ES-I3 (cell line): ENCODE data around the gene APOM.
A peak's percentile ranks its signal among the peaks of the same experiment; 100 is the strongest.

ENCODE experiments used
- H3K36me3 ChIP-seq: 2 replicates; pipeline ENCODE4 v1.6.1; 2013; ENCODE audit warnings: mild to moderate bottlenecking, low read length, control low read depth, moderate library complexity; ENCODE audit not compliant: insufficient read depth
- H3K4me1 ChIP-seq: 2 replicates; pipeline ENCODE4 v1.6.1; 2013; ENCODE audit warnings: mild to moderate bottlenecking, control low read depth, low read length; ENCODE audit not compliant: insufficient read depth
- H3K9ac ChIP-seq: 2 replicates; pipeline ENCODE4 v1.6.1; 2013; ENCODE audit warnings: low read depth, mild to moderate bottlenecking, low read length, moderate library complexity
- H3K9me3 ChIP-seq: 2 replicates; pipeline ENCODE4 v1.6.1; 2013; ENCODE audit warnings: mild to moderate bottlenecking, low read length, moderate library complexity; ENCODE audit not compliant: control insufficient read depth, insufficient read depth

APOM gene

DNA sequence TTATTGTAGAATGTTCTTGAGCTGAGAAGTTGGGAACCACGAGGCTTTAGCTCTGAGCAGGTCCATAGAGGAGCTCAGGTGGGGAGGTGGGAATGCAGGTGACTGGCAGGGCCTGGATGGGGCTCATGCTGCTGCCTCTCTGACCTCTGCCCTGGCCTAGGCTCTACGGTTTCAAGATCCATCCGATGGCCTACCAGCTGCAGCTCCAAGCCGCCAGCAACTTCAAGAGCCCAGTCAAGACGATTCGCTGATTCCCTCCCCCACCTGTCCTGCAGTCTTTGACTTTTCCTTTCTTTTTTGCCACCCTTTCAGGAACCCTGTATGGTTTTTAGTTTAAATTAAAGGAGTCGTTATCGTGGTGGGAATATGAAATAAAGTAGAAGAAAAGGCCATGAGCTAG, 14.0 kb downstream of the APOM start, which contains the start of gene LY6G5B:
LY6G5B (plus strand) TSS at position 301 of the 400 bp plus-strand sequence. CDS start 975 bp downstream, outside the sequence.
- no peaks in the 10 kb centered on the region for H3K9me3 ChIP-seq
- no peak within 1 kb of the TSS for H3K9ac ChIP-seq
- peaks cover 41% of the 10 kb centered on the region for H3K36me3 ChIP-seq
- H3K4me1 ChIP-seq: peaks cover 6% of the 10 kb centered on the region

GRCh38 chr6:31676322-31676903, 20.7 kb downstream of the APOM start:
- H3K9me3 ChIP-seq: no peaks in the 10 kb centered on the region
- H3K4me1 ChIP-seq: no peaks in the 10 kb centered on the region
- H3K36me3 ChIP-seq: peaks cover 5% of the 10 kb centered on the region
- no peak overlapping the region for H3K9ac ChIP-seq

GRCh38 chr6:31676904-31677303, 21.2 kb downstream of the APOM start:
- H3K4me1 ChIP-seq: no peaks in the 10 kb centered on the region
- peaks cover under 1% of the 10 kb centered on the region; the same call in 1 of the 2 replicates for H3K36me3 ChIP-seq
- H3K9ac ChIP-seq: no peak overlapping the region
- H3K9me3 ChIP-seq: no peaks in the 10 kb centered on the region

DNA sequence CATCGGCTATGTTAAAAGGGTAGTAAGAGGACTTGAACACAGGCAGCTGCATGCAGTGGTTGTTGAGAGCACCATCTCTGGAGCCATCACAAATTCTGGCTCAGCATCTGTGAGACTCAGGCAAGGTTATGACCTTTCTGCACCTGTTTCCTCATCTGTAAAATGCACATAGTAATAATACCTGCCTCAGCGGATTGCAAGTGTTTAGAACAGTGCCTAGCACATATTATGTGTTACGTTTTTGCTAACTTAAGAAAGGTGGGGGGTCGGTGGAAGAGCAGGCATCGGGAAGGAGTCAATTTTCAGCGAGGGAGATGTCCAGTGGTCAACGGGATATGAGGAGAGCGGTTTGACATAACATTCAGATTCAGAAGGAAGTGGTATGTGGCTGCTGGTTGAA, 22.3 kb downstream of the APOM start:
- Histone ChIP-seq H3K9ac (no peak overlapping the region), H3K4me1 (no peaks in the 10 kb centered on the region)

DNA sequence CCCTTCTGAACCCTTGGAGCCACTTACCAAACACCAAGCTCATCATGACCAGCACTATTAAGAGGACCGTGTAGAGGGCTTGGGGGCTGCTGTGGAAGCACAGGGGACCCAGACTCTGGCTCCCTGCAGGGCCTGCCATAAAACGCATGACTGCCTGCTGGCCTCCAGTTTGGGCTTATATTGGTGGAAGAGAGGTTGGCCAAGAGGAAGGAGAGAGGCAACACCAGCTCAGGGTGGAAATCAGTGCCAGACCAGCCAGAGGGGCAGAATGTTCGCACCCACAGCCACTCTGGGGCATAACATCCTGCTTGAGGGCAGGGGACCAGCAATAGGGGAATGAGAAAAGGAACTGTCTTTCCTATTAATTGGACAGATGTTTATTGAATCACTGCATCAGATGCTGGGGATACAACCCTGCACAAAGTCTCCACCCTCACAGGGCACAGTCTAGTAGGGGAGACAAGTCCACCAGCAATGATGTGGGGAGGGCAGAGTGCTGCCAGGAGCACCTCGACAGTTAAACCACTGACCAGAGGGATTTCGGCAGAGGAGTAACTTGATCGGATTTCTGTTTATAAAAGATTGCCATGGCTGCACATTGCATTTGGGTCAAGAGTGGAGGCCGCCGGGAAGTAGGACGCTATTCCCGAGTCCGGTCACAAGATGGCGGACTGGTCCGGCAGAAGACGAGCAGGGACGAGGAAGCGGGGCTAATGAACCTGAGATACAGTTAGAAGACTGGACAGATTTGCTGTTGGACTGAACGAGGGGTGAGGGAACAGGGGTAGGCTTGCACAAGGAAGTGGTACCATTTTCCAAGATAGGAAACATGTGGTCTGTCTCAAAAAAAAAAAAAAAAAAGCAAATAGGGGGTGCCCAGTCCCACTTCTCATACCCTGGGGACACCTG, 24.8 kb downstream of the APOM start, which contains the start of gene LY6G5C:
LY6G5C (minus strand) TSS at position 842 of the 909 bp plus-strand sequence; CDS start at position 148, 694 bp downstream.
- no peaks in the 10 kb centered on the region for H3K36me3 ChIP-seq
- H3K9ac ChIP-seq: peak within 1 kb of the TSS; percentile 52
- no peaks in the 10 kb centered on the region for H3K4me1 ChIP-seq
- no peaks in the 10 kb centered on the region for H3K9me3 ChIP-seq

More for the DNA sequence above, 22.3 kb downstream of the APOM start:
- Histone ChIP-seq H3K36me3 (no peaks in the 10 kb centered on the region; the same call in 1 of the 2 replicates), H3K9me3 (no peaks in the 10 kb centered on the region)

DNA sequence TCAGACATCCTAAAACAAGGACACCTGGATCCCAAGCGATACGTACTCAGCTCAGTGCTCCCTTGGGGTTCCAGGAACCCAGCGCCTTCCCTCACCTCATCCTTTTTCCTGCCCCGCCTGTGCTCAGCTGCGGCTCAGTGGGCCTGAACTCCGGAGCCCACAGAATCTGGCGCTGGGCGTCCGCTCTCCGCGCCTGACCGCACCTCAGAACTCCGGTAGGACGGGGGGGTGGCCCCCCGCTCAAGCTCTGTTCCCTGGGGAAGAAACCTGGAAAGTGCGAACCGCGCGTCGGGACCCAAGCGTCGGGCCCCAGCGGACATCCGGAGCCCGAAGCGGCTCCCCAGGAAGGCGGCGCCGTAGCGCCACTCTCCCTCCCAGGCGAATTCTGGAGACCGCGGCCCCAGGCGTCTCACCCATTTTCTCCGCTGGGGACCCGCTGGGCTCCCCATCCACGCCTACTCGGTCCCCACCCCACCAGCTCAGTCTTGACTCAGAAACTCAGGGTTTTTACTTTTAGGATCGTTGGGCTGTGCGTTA, 25.5 kb downstream of the APOM start:
- no peaks in the 10 kb centered on the region for H3K36me3 ChIP-seq
- H3K4me1 ChIP-seq: no peaks in the 10 kb centered on the region
- no peaks in the 10 kb centered on the region for H3K9me3 ChIP-seq
- peak overlapping the region; percentile 52 for H3K9ac ChIP-seq

GRCh38 chr6:31683591-31683990, 27.9 kb downstream of the APOM start:
- Histone ChIP-seq H3K4me1 (no peaks in the 10 kb centered on the region), H3K9ac (peak overlapping the region; percentile 62; the same call in 1 of the 2 replicates), H3K36me3 (peaks cover 8% of the 10 kb centered on the region)

DNA sequence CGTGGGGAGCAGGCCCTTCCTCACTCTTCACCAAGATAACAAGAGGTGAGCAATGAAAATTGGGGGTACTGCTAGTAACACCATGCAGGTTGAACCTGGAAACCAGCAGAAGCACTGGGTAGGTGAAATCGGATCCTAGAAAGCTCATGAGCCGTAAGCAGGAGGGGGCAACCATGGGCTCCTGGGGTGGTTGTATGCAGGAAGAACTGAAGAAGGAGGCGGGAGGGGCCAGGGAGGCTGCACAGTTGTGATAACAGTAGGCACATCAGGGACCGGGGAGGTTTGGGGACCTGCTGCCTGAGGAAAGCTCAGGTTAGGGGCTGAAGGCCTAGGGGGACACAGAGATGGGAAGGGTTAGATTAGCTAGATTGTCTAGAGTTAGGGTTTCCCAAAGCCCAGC, 30.8 kb downstream of the APOM start:
- Histone ChIP-seq H3K9me3 (no peaks in the 10 kb centered on the region), H3K4me1 (peaks cover 6% of the 10 kb centered on the region; the same call in 1 of the 2 replicates), H3K36me3 (peaks cover 15% of the 10 kb centered on the region), H3K9ac (no peak overlapping the region)

More at GRCh38 chr6:31683591-31683990, 27.9 kb downstream of the APOM start:
- H3K9me3 ChIP-seq: no peaks in the 10 kb centered on the region

- Histone ChIP-seq H3K9ac (no peak overlapping the region), H3K36me3 (peaks cover 15% of the 10 kb centered on the region), H3K9me3 (no peaks in the 10 kb centered on the region), H3K4me1 (peaks cover 6% of the 10 kb centered on the region; the same call in 1 of the 2 replicates)
Observed at GRCh38 chr6:31687321-31687720, 31.6 kb downstream of the APOM start.

GRCh38 chr6:31687860-31688693, 32.4 kb downstream of the APOM start:
- peaks cover 6% of the 10 kb centered on the region; the same call in 1 of the 2 replicates for H3K4me1 ChIP-seq
- no peak overlapping the region for H3K9ac ChIP-seq
- H3K36me3 ChIP-seq: peaks cover 15% of the 10 kb centered on the region
- H3K9me3 ChIP-seq: no peaks in the 10 kb centered on the region

DNA sequence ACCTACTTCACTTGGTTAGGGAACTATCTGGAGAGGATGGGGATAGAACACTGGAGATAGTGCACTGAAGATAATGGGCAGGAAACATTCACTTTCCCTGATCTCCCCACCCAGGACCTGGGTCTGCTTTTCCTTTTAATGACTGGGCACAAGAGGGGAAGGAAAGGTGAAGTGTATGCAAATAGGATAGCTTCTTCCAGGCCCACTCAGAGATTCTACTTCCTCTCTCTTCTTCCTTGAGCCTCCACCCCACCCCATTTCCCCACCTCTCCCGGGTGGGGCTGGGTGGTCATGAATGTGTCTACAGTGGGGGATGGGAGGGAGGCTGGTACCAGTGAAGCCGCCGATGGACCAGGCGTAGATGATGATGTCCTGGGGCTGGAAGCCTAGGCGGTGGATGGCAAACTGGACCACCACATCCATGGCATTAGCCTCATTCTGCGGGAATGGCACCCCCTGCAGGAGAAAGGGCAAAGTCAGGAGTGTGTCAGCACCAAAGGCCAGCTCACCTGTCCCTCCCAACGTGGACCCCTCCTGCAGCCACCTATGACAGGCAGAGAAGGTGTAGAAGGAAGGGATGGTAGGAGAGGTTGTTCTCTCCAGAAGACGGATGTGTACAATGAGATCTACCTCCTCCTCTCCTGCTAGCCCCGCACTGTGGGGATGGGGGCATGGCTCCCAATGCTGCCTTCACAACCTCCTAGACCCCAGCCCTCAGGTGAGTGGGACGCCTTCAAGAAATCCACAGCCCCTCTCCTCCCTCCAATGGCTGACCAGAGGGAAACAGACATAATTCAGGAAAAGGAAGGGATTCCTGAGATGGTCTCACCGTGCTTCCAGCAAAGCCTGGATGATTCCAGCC, 33.8 kb downstream of the APOM start:
- Histone ChIP-seq H3K4me1 (peaks cover 6% of the 10 kb centered on the region; the same call in 1 of the 2 replicates), H3K9me3 (no peaks in the 10 kb centered on the region), H3K36me3 (peaks cover 15% of the 10 kb centered on the region)

GRCh38 chr6:31690231-31691077, 34.8 kb downstream of the APOM start:
- Histone ChIP-seq H3K36me3 (peaks cover 15% of the 10 kb centered on the region), H3K9ac (no peak overlapping the region), H3K4me1 (peaks cover 6% of the 10 kb centered on the region; the same call in 1 of the 2 replicates)

More for the DNA sequence above, 33.8 kb downstream of the APOM start:
- no peak overlapping the region for H3K9ac ChIP-seq

More at GRCh38 chr6:31690231-31691077, 34.8 kb downstream of the APOM start:
- H3K9me3 ChIP-seq: no peaks in the 10 kb centered on the region
